AG09309 (cell line): Measurements from ENCODE around the gene HNRNPLL.

ENCODE experiments used
- DNase-seq: peaks from one replicate; pipeline ENCODE4 v3.0.0-alpha.2; 2010; ENCODE audit warnings: low read depth
- H3K4me3 ChIP-seq: 2 replicates; pipeline ENCODE4 v1.5.1; 2011; ENCODE audit warnings: mild to moderate bottlenecking, low read depth, low read length, moderate library complexity; ENCODE audit not compliant: control insufficient read depth
- CTCF ChIP-seq: IDR thresholded peaks from 2 replicates; pipeline ENCODE4 v1.5.1; 2011; ENCODE audit warnings: mild to moderate bottlenecking, low read depth, low read length, inconsistent platforms; ENCODE audit not compliant: insufficient read depth, control insufficient read depth; ENCODE audit errors: missing control alignments

HNRNPLL gene

DNA sequence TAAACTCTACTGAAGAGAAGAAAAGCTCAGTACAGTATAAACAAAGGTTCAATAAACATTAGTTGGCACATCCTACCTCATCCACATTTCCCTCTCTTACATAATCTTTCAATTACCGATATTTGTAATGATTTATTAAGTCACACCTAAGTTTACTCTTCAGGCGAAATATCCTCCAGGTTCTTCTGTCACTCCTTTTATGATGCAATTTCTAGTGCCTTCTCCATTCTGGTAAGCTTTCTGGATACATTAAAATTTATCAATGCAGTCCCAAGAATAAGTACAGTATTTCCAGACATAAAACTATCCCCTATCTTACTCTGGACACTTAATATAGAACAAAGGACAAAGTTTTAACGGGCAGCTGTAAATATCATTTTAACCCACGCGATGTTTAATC, 5.6 kb downstream of the HNRNPLL start:
- no peak overlapping the region for H3K4me3 ChIP-seq
- DNase-seq: no peak
- no peak for TF ChIP-seq CTCF

- no peak for DNase-seq
- H3K4me3 ChIP-seq: no peak overlapping the region
- no peak for TF ChIP-seq CTCF
Observed at GRCh38 chr2:38596229-38596628, 6.5 kb downstream of the HNRNPLL start.

DNA sequence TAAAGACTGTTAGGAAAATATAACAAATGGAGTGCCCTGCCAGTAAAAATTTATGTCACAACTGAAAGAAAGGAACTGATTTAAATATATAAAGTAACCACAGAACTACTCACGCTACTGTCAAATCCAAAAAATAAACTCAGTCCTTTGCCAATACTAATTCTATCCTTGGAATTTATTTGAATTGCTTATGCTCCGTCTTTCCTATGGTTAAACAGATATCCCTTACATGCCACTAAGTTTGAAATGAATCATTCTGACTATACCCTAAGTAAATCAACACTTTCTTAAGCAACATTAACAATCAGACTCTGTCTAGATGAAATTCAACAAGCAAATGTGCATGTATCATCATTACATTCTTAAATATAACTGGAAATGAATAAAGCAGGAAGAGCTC, 9.8 kb downstream of the HNRNPLL start:
- no peak overlapping the region for H3K4me3 ChIP-seq
- DNase-seq: no peak
- TF ChIP-seq CTCF: no peak

- H3K4me3 ChIP-seq: no peak overlapping the region
- no peak for TF ChIP-seq CTCF
- no peak for DNase-seq
Observed at GRCh38 chr2:38591152-38591551, 11.6 kb downstream of the HNRNPLL start.

GRCh38 chr2:38590053-38590452, 12.7 kb downstream of the HNRNPLL start:
- H3K4me3 ChIP-seq: no peak overlapping the region
- peak; percentile 18 for TF ChIP-seq CTCF
- no peak for DNase-seq

DNA sequence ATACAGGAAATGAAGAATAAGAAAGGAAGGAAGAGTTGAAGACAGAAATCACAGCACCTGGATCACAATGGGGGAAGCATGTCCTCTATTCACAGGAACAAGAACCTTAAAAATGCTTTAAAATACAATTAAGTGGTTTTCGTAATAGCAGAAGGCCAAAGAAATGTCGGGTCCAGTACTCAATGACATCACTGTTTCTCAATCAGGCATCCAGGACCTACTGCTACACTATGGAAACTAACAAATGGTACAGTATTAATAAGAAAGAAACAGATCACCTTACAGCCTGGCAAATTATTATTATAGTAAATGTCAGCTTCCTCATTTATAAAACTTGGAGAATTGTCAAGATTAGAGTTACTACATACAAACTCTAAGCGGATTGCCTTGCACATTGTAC, 15.8 kb downstream of the HNRNPLL start:
- no peak for TF ChIP-seq CTCF
- H3K4me3 ChIP-seq: no peak overlapping the region
- no peak for DNase-seq

DNA sequence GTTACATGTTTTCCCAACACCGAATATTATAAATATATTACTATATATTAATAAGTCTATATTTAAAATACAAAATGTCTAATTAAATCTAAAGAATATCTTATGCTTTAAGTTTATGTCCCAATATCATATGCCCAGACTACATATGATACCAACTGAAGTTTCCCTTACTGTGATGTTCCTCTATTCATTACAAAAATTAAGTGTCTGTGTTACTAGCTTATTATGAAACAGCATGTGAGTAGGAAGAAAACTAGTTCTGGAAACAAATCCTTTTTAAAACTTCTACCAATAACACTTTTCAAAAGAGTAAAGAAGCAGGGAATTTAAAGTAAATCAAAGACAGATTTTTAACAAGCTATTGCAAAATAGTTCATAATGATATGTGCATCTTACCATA, 17.8 kb downstream of the HNRNPLL start:
- no peak overlapping the region for H3K4me3 ChIP-seq
- no peak for DNase-seq
- TF ChIP-seq CTCF: no peak
